Ishikawa (cell line): ENCODE results near the gene MARCHF3.

Experiments
- CEBPB ChIP-seq: IDR thresholded peaks from 2 replicates; pipeline ENCODE4 v1.6.1; 2012
- CREB1 ChIP-seq: IDR thresholded peaks from 2 replicates; pipeline ENCODE4 v1.6.1; 2012; ENCODE audit warnings: low read depth
- EGR1 ChIP-seq: IDR thresholded peaks from 2 replicates; pipeline ENCODE4 v1.6.1; 2012
- EP300 ChIP-seq: IDR thresholded peaks from 2 replicates; pipeline ENCODE4 v1.6.1; 2012; ENCODE audit warnings: borderline replicate concordance
- FOXM1 ChIP-seq: IDR thresholded peaks from 2 replicates; pipeline ENCODE4 v1.6.1; 2012; ENCODE audit warnings: low read depth, borderline replicate concordance
- MAX ChIP-seq: IDR thresholded peaks from 2 replicates; pipeline ENCODE4 v1.6.1; 2012
- NFIC ChIP-seq: IDR thresholded peaks from 2 replicates; pipeline ENCODE4 v1.6.1; 2012
- RAD21 ChIP-seq: IDR thresholded peaks from 2 replicates; pipeline ENCODE4 v1.6.1; 2012; ENCODE audit warnings: low read depth
- REST ChIP-seq: IDR thresholded peaks from 2 replicates; pipeline ENCODE4 v1.6.1; 2012; ENCODE audit warnings: low read depth, mild to moderate bottlenecking
- TAF1 ChIP-seq: IDR thresholded peaks from 2 replicates; pipeline ENCODE4 v1.6.1; 2012; ENCODE audit warnings: low read depth, mild to moderate bottlenecking
- TCF12 ChIP-seq: IDR thresholded peaks from 2 replicates; pipeline ENCODE4 v1.6.1; 2012; ENCODE audit warnings: low read depth
- TEAD4 ChIP-seq: IDR thresholded peaks from 2 replicates; pipeline ENCODE4 v1.6.1; 2012
- USF1 ChIP-seq: IDR thresholded peaks from 2 replicates; pipeline ENCODE4 v1.6.1; 2012
- YY1 ChIP-seq: IDR thresholded peaks from 2 replicates; pipeline ENCODE4 v1.6.1; 2012; ENCODE audit warnings: low read depth
- ZBTB7A ChIP-seq: IDR thresholded peaks from 2 replicates; pipeline ENCODE4 v1.6.1; 2012; ENCODE audit warnings: low read depth

The MARCHF3 gene

DNA sequence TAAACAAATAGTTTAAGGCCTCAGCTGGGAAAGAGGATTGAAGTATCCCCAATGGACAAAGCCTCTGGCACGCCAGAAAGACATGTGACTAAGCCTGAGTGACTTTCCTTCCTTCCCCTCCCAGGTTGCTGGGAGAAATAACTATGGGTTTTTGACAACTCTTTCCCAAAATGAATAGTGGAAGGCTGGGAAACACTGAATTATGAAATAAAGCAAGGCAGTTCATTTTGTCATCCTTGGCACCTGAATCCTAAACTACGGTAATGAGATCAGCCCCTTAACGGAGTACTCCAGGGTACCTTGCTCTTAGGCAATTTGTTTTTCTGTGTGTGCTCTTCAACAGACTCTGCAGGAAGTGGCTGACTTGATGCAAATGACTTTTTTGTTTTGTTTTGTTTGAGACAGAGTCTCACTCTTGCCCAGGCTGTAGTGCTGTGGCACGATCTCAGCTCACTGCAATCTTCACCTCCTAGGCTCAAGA, 178.2 kb downstream of the MARCHF3 start:
- no peak for TF ChIP-seq FOXM1
- TF ChIP-seq EP300: no peak
- TF ChIP-seq ZBTB7A: no peak
- TF ChIP-seq TCF12: no peak
- TF ChIP-seq USF1: no peak
- TF ChIP-seq NFIC: no peak
- no peak for TF ChIP-seq RAD21
- TF ChIP-seq REST: no peak
- TF ChIP-seq TEAD4: no peak
- TF ChIP-seq YY1: no peak
- no peak for TF ChIP-seq EGR1
- no peak for TF ChIP-seq TAF1
- no peak for TF ChIP-seq CEBPB

DNA sequence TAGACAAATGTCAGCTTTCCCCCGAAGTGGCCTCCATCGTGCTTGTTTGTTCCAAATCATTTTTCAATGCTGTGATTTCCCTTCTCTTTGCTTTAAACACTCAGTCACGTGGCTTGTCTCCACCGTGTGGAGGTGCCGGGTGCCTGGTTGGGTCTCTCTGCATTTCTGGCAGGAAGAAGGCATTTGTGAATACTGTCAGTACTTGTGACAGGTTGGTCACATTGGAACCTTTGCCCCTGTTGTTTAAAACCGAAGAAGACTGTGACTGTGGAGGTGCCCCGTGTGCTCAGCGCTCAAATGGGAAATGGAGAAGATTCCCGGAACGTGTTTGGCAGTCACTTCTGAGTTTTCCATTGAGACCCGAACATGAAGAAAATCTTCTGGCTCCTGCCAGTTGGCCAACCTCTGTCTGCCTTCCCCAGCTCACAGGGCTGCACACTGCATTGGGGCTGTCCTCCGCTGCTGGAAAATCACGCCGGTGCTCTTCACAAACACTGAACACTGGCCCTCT, 178.8 kb downstream of the MARCHF3 start:
- TF ChIP-seq CREB1 (no peak), RAD21 (no peak)

DNA sequence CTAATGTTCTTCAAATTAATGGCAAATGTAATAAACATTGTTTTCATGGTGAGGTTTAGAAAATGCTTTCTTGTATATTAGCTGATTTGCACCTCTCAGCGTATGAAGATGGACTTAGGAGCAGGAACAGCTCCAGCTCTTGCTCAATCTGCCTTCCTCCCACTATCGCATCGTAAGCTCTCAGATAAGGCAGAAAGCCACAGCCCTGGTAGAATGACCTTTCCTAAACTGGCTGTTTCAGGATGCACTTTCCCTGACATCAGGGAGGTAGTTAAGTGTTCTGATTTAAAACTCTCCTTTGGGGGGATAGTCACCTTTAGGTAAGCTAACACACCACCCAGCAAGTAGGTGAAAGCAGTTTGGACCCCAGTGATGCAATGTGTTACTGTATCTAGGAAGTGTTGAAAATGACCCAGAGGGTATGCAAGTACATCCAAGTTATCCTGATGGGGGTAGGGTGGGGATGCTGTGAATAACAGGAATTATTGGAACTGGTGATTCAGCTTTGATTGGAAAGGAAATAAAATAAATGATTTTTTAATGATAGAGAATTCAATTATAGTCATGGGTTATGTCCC, 181.2 kb downstream of the MARCHF3 start:
- TF ChIP-seq FOXM1 (no peak), YY1 (no peak)

DNA sequence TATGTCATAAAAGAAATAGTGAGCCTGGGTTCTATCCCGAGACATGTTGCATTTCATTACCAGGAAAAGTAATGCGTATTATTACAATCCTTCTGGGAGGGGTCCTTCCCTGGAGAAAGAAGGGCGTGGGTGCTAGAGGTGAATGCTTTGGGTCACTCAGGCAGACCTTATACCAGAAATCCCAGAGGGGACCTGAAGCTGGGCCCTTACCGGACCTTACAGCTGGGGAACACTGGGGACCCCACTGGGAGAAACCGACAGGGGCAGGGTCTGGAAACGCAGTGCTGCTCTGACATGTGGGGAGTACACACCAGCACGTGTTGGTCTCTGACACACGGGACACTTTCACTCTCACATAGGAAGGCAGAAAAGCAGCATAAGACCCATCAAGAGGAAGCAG, 182.1 kb downstream of the MARCHF3 start:
- TF ChIP-seq TCF12 (no peak), YY1 (no peak), ZBTB7A (no peak), MAX (no peak), TEAD4 (no peak), RAD21 (no peak)

- no peak for TF ChIP-seq TCF12
- no peak for TF ChIP-seq CEBPB
- TF ChIP-seq YY1: no peak
- TF ChIP-seq USF1: no peak
- TF ChIP-seq EGR1: no peak
Measured at GRCh38 chr5:126847826-126848251, 182.5 kb downstream of the MARCHF3 start.

DNA sequence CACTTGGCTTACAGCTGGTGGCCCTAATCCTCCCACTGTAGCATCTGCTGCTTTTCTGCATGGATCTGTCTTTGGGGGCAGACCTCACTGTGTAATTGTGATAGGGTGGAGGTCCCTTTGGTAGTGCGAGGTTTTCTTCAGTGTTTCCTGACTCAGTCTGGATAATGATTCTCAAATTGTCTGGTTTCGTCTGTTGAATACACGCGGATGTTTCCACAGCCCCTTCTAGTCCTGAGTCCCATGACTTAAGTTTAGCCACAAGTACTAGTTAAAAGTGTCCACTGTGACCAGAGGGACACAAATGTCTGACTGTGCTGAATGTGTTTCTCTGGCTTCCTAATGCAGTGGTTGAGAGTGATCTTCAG, 182.9 kb downstream of the MARCHF3 start:
- TF ChIP-seq CREB1 (no peak), TCF12 (no peak), CEBPB (no peak), REST (no peak), EP300 (no peak), YY1 (no peak), EGR1 (no peak), ZBTB7A (no peak), MAX (no peak), TEAD4 (no peak), FOXM1 (no peak), TAF1 (no peak), RAD21 (no peak), NFIC (no peak)
